H9 (cell line): Measurements from ENCODE around the gene SH3GL1. TPM values are rescaled to one million over a fixed set of nuclear protein-coding genes. Genes with fewer than 3 reads are reported as not detected.

Experiments
- DNase-seq: peaks from one replicate; pipeline ENCODE4 v3.0.0-alpha.2; 2017
- H2AFZ ChIP-seq: one replicate; pipeline ENCODE4 v1.6.1; 2013; ENCODE audit warnings: mild to moderate bottlenecking, low read length, control low read depth, moderate library complexity
- H2AK5ac ChIP-seq: 2 replicates; pipeline ENCODE4 v1.6.1; 2013; ENCODE audit warnings: low read length, control low read depth, mixed read lengths; ENCODE audit not compliant: insufficient read length
- H2BK120ac ChIP-seq: one replicate; pipeline ENCODE4 v1.6.1; 2013; ENCODE audit warnings: low read depth, mild to moderate bottlenecking, low read length, control low read depth, inconsistent platforms; ENCODE audit not compliant: poor library complexity, severe bottlenecking
- H2BK12ac ChIP-seq: 2 replicates; pipeline ENCODE4 v1.6.1; 2013; ENCODE audit warnings: low read length, control low read depth, mixed read lengths, low read depth; ENCODE audit not compliant: insufficient read length
- H2BK15ac ChIP-seq: 2 replicates; pipeline ENCODE4 v1.6.1; 2013; ENCODE audit warnings: low read depth, low read length, control low read depth
- H2BK20ac ChIP-seq: one replicate; pipeline ENCODE4 v1.6.1; 2013; ENCODE audit warnings: low read depth, mild to moderate bottlenecking, low read length, control low read depth, inconsistent platforms; ENCODE audit not compliant: poor library complexity, severe bottlenecking
- H2BK5ac ChIP-seq: 2 replicates; pipeline ENCODE4 v1.6.1; 2013; ENCODE audit warnings: low read length, control low read depth, mixed read lengths; ENCODE audit not compliant: insufficient read length
- H3K14ac ChIP-seq: 2 replicates; pipeline ENCODE4 v1.6.1; 2013; ENCODE audit warnings: low read length, control low read depth; ENCODE audit not compliant: insufficient read depth
- H3K18ac ChIP-seq: 2 replicates; pipeline ENCODE4 v1.6.1; 2013; ENCODE audit warnings: low read depth, mild to moderate bottlenecking, mixed read lengths, low read length, control low read depth; ENCODE audit not compliant: insufficient read length
- H3K23ac ChIP-seq: 2 replicates; pipeline ENCODE4 v1.6.1; 2013; ENCODE audit warnings: low read length, control low read depth, mixed read lengths, low read depth; ENCODE audit not compliant: insufficient read length
- H3K23me2 ChIP-seq: 2 replicates; pipeline ENCODE4 v1.6.1; 2013; ENCODE audit warnings: low read depth, mild to moderate bottlenecking, mixed read lengths, low read length, control low read depth; ENCODE audit not compliant: insufficient read length, poor library complexity, severe bottlenecking
- H3K27ac ChIP-seq: 2 replicates; pipeline ENCODE4 v1.5.1; 2013; ENCODE audit warnings: low read length, control low read depth, mixed read lengths, low read depth; ENCODE audit not compliant: insufficient read length
- H3K27me3 ChIP-seq: 2 replicates; pipeline ENCODE4 v1.6.1; 2013; ENCODE audit warnings: low read length, control low read depth, inconsistent platforms; ENCODE audit not compliant: insufficient read depth
- H3K4ac ChIP-seq: 2 replicates; pipeline ENCODE4 v1.6.1; 2013; ENCODE audit warnings: low read depth, mild to moderate bottlenecking, control low read depth, inconsistent platforms, low read length, moderate library complexity
- H3K4me1 ChIP-seq: 2 replicates; pipeline ENCODE4 v1.6.1; 2013; ENCODE audit warnings: low read length, control low read depth, inconsistent platforms; ENCODE audit not compliant: insufficient read depth
- H3K4me2 ChIP-seq: 2 replicates; pipeline ENCODE4 v1.6.1; 2013; ENCODE audit warnings: low read length, control low read depth, mixed read lengths; ENCODE audit not compliant: insufficient read length, insufficient read depth
- H3K56ac ChIP-seq: 2 replicates; pipeline ENCODE4 v1.6.1; 2013; ENCODE audit warnings: low read depth, mild to moderate bottlenecking, mixed read lengths, low read length, control low read depth; ENCODE audit not compliant: insufficient read length
- H3K79me1 ChIP-seq: 2 replicates; pipeline ENCODE4 v1.6.1; 2013; ENCODE audit warnings: low read depth, mild to moderate bottlenecking, moderate library complexity, low read length, control low read depth, inconsistent platforms; ENCODE audit not compliant: insufficient read depth, poor library complexity, severe bottlenecking
- H3K79me2 ChIP-seq: 2 replicates; pipeline ENCODE4 v1.6.1; 2013; ENCODE audit warnings: low read length, control low read depth, inconsistent platforms; ENCODE audit not compliant: insufficient read depth
- H3K9ac ChIP-seq: 2 replicates; pipeline ENCODE4 v1.6.1; 2013; ENCODE audit warnings: low read length, control low read depth, mixed read lengths; ENCODE audit not compliant: insufficient read length; ENCODE audit errors: extremely low read depth
- H3K9me3 ChIP-seq: one replicate; pipeline ENCODE4 v1.6.1; 2013; ENCODE audit warnings: low read depth, low read length, inconsistent platforms; ENCODE audit not compliant: control insufficient read depth
- H3T11ph ChIP-seq: one replicate; pipeline ENCODE4 v1.6.1; 2013; ENCODE audit warnings: mild to moderate bottlenecking, low read length, control low read depth, inconsistent platforms
- H4K20me1 ChIP-seq: one replicate; pipeline ENCODE4 v1.6.1; 2013; ENCODE audit not compliant: control insufficient read depth, insufficient read length, insufficient read depth
- H4K5ac ChIP-seq: 2 replicates; pipeline ENCODE4 v1.6.1; 2013; ENCODE audit warnings: low read depth, mild to moderate bottlenecking, mixed read lengths, low read length, control low read depth; ENCODE audit not compliant: insufficient read length
- H4K8ac ChIP-seq: replicated peaks from 2 replicates; pipeline ENCODE4 v1.6.1; 2013; ENCODE audit warnings: low read length, control low read depth, mixed read lengths, low read depth; ENCODE audit not compliant: insufficient read length
- H4K91ac ChIP-seq: 2 replicates; pipeline ENCODE4 v1.6.1; 2013; ENCODE audit warnings: low read depth, mild to moderate bottlenecking, moderate library complexity, mixed read lengths, low read length, control low read depth; ENCODE audit not compliant: insufficient read length
- H3K27ac Mint-ChIP-seq, 3 experiments: 2 replicates in 2 of 3; 3 replicates in 1 of 3; pipeline ENCODE4 v1.8.0; 2020 to 2021; ENCODE audit warnings: mixed read lengths in 3 of 3, mild to moderate bottlenecking in 1 of 3, moderate library complexity in 1 of 3
- H3K27me3 Mint-ChIP-seq: 2 replicates; pipeline ENCODE4 v1.8.0; 2021; ENCODE audit warnings: low read depth, mild to moderate bottlenecking, moderate library complexity, mixed read lengths
- H3K36me3 Mint-ChIP-seq, 3 experiments: 2 replicates in 2 of 3; 3 replicates in 1 of 3; pipeline ENCODE4 v1.8.0; 2020 to 2021; ENCODE audit warnings: low read depth in 3 of 3, mixed read lengths in 3 of 3; ENCODE audit not compliant: insufficient read depth in 1 of 3
- H3K4me1 Mint-ChIP-seq, 2 experiments: 2 replicates each; pipeline ENCODE4 v1.8.0; 2020; ENCODE audit warnings: mixed read lengths in 2 of 2
- H3K4me3 Mint-ChIP-seq, 2 experiments: 2 replicates in 1 of 2; 3 replicates in 1 of 2; pipeline ENCODE4 v1.8.0; 2020 to 2021; ENCODE audit warnings: mild to moderate bottlenecking in 2 of 2, mixed read lengths in 2 of 2, moderate library complexity in 1 of 2
- H3K9me3 Mint-ChIP-seq, 2 experiments: 2 replicates in 1 of 2; 3 replicates in 1 of 2; pipeline ENCODE4 v1.8.0; 2020; ENCODE audit warnings: mild to moderate bottlenecking in 2 of 2, mixed read lengths in 2 of 2, moderate library complexity in 1 of 2
- CTCF ChIP-seq: fragments of 200-600 bp; sonication (generic); conservative IDR thresholded peaks from 3 replicates; pipeline ENCODE4 v1.8.0; 2021; ENCODE audit warnings: antibody characterized with exemption, mild to moderate bottlenecking
- WGBS: extraction: QIAGEN DNeasy Blood & Tissue Kit; methylation state at CpG from one replicate; pipeline ENCODE4 v1.1.7; 2013; ENCODE audit warnings: missing lambda C conversion rate, low lambda C conversion rate, mixed read lengths; ENCODE audit not compliant: insufficient read length; ENCODE audit errors: extremely low coverage; 5-methylcytosine and 5-hydroxymethylcytosine counted together
- total RNA-seq: library from RNA; stranded (reverse); gene quantifications from 2 replicates; pipeline ENCODE4 v1.2.1, GENCODE V29; 2021

Gene SH3GL1
- total RNA-seq, 1 experiment from 2014 or later: 85.5 TPM

- Histone ChIP-seq H4K5ac (no peak overlapping the region), H2BK12ac (no peak overlapping the region), H3K4ac (no peak overlapping the region), H3K27me3 (no peaks in the 10 kb centered on the region), H3K9me3 (no peaks in the 10 kb centered on the region), H3K27ac (no peak overlapping the region), H2AK5ac (no peak overlapping the region), H4K91ac (no peak overlapping the region), H3K4me1 (peaks cover 8% of the 10 kb centered on the region; the same call in 1 of the 2 replicates), H2BK120ac (no peak overlapping the region), H3K9ac (no peak overlapping the region), H2AFZ (no peak overlapping the region), H4K20me1 (peaks cover 5% of the 10 kb centered on the region), H3K79me1 (peaks cover 3% of the 10 kb centered on the region), H2BK15ac (no peak overlapping the region), H3K79me2 (peaks cover 5% of the 10 kb centered on the region; the same call in 1 of the 2 replicates), H2BK5ac (no peak overlapping the region), H3K14ac (no peak overlapping the region; the same call in 1 of the 2 replicates), H3T11ph (no peak overlapping the region), H2BK20ac (no peak overlapping the region), H4K8ac (no peak overlapping the region), H3K23me2 (no peaks in the 10 kb centered on the region), H3K56ac (no peak overlapping the region), H3K23ac (no peak overlapping the region), H3K18ac (no peak overlapping the region), H3K4me2 (no peak overlapping the region)
- H3K27me3 Mint-ChIP-seq: peaks cover 2% of the 10 kb centered on the region; the same call in 1 of the 2 replicates
- H3K4me1 Mint-ChIP-seq: peaks cover 36 to 48% of the 10 kb centered on the region in 2 experiments
- TF ChIP-seq CTCF: no peak
- H3K27ac Mint-ChIP-seq: peak overlapping the region; percentile 55 to 69 (median 66); a peak in 3 of 7 replicates
- no peak overlapping the region for H3K4me3 Mint-ChIP-seq
- no peaks in the 10 kb centered on the region; a peak in 1 of 7 replicates for H3K36me3 Mint-ChIP-seq
- no peaks in the 10 kb centered on the region for H3K9me3 Mint-ChIP-seq
- no CpG with 5 or more reads among the region's 20 CpGs for WGBS
- no peak for DNase-seq
Measured at GRCh38 chr19:4379383-4380253, 20.7 kb downstream of the SH3GL1 start.
